GM19043 (cell line): ENCODE data around the gene GBF1.
"Not testable (repeated sequence)": the region's sequence is repeated elsewhere in the genome, so short reads cannot be mapped to it uniquely, and the experiment has no call there.

ENCODE experiments used
- ATAC-seq: cut with Tn5 transposase; IDR thresholded peaks from one replicate; pipeline ENCODE4 v1.9.1; 2021; ENCODE audit warnings: low read depth; ENCODE audit not compliant: unreplicated experiment

The GBF1 gene

GRCh38 chr10:102231357-102232318 is 13.7 kb upstream of the GBF1 start:
- ATAC-seq, result no peak

GRCh38 chr10:102233997-102234396 is 11.3 kb upstream of the GBF1 start:
- ATAC-seq, result no peak

GRCh38 chr10:102234888-102235597 is 10.3 kb upstream of the GBF1 start:
- ATAC-seq, result no peak

GRCh38 chr10:102235598-102235920 is 9.8 kb upstream of the GBF1 start:
- ATAC-seq, result no peak

GRCh38 chr10:102236006-102236405 is 9.3 kb upstream of the GBF1 start:
- ATAC-seq, result no peak

- ATAC-seq, result no peak
Observed at GRCh38 chr10:102237711-102238252, 7.5 kb upstream of the GBF1 start.

- no peak for ATAC-seq
Observed at GRCh38 chr10:102240467-102241031, 4.8 kb upstream of the GBF1 start.

GRCh38 chr10:102241032-102241443 is 4.3 kb upstream of the GBF1 start:
- ATAC-seq, result no peak

GRCh38 chr10:102241444-102242117 is 3.8 kb upstream of the GBF1 start, which contains the start of gene PITX3:
TSS of gene PITX3 (minus strand) at chr10:102241512. CDS start at chr10:102232080, 9,432 bp downstream.
- ATAC-seq, result peak; percentile 42

- ATAC-seq, result no peak
Observed at GRCh38 chr10:102242118-102242485, 3.2 kb upstream of the GBF1 start.

- no peak for ATAC-seq
Observed at GRCh38 chr10:102243309-102243708, 2.0 kb upstream of the GBF1 start.

GRCh38 chr10:102245932-102246251 is 560 bp downstream of the GBF1 start:
- no peak for ATAC-seq

- no peak for ATAC-seq
Observed at GRCh38 chr10:102246261-102246660, 929 bp downstream of the GBF1 start.

- no peak for ATAC-seq
Observed at GRCh38 chr10:102247734-102248133, 2.4 kb downstream of the GBF1 start.

GRCh38 chr10:102252508-102252907 is 7.2 kb downstream of the GBF1 start:
- ATAC-seq, result not testable (repeated sequence)

GRCh38 chr10:102254426-102254825 is 9.1 kb downstream of the GBF1 start:
- no peak for ATAC-seq

GRCh38 chr10:102255404-102255803 is 10.1 kb downstream of the GBF1 start:
- ATAC-seq, result no peak

GRCh38 chr10:102261196-102261595 is 15.9 kb downstream of the GBF1 start:
- ATAC-seq, result no peak

GRCh38 chr10:102261842-102262241 is 16.5 kb downstream of the GBF1 start:
- ATAC-seq, result no peak

GRCh38 chr10:102262744-102263370 is 17.5 kb downstream of the GBF1 start:
- no peak for ATAC-seq
